Neural progenitor cell (in vitro differentiated cells): Measurements from ENCODE around the gene LSMEM2. TPM values are rescaled to one million over a fixed set of nuclear protein-coding genes. Genes with fewer than 3 reads are reported as not detected.

Experiments
- DNase-seq: peaks from one replicate; pipeline ENCODE4 v3.0.0-alpha.2; 2016; ENCODE audit warnings: low spot score
- H2AFZ ChIP-seq: fragments of 200-600 bp; sonication (generic); replicated peaks from 2 replicates; pipeline ENCODE4 v1.6.1; 2016; ENCODE audit warnings: antibody characterized with exemption
- H3F3A ChIP-seq: fragments of 200-600 bp; sonication (generic); 2 replicates; pipeline ENCODE4 v1.6.1; 2016; ENCODE audit warnings: antibody characterized with exemption, low read depth
- H3K27ac ChIP-seq: fragments of 200-600 bp; sonication (generic); 2 replicates; pipeline ENCODE4 v1.5.1; 2016; ENCODE audit warnings: mild to moderate bottlenecking
- H3K27me3 ChIP-seq: fragments of 200-600 bp; sonication (generic); 2 replicates; pipeline ENCODE4 v1.6.1; 2016; ENCODE audit warnings: mild to moderate bottlenecking, moderate library complexity
- H3K36me3 ChIP-seq: fragments of 200-600 bp; sonication (generic); 2 replicates; pipeline ENCODE4 v1.5.1; 2016
- H3K4me1 ChIP-seq: fragments of 200-600 bp; sonication (generic); 2 replicates; pipeline ENCODE4 v1.6.1; 2016; ENCODE audit warnings: mixed run types
- H3K4me2 ChIP-seq: fragments of 200-600 bp; sonication (generic); 2 replicates; pipeline ENCODE4 v1.6.1; 2016
- H3K4me3 ChIP-seq: fragments of 200-600 bp; sonication (generic); 2 replicates; pipeline ENCODE4 v1.5.1; 2016
- H3K79me2 ChIP-seq: fragments of 200-600 bp; sonication (generic); 2 replicates; pipeline ENCODE4 v1.6.1; 2016; ENCODE audit warnings: low read depth
- H3K9ac ChIP-seq: fragments of 200-600 bp; sonication (generic); 2 replicates; pipeline ENCODE4 v1.6.1; 2016
- H3K9me3 ChIP-seq: fragments of 200-600 bp; sonication (generic); 2 replicates; pipeline ENCODE4 v1.5.1; 2016; ENCODE audit warnings: low read depth
- H4K20me1 ChIP-seq: fragments of 200-600 bp; sonication (generic); 2 replicates; pipeline ENCODE4 v1.6.1; 2016; ENCODE audit warnings: low read depth
- H3K27ac Mint-ChIP-seq: 3 replicates; pipeline ENCODE4 v1.8.0; 2021; ENCODE audit warnings: mixed read lengths
- H3K27me3 Mint-ChIP-seq: 2 replicates; pipeline ENCODE4 v1.8.0; 2022; ENCODE audit warnings: low read depth, mild to moderate bottlenecking, inconsistent platforms, moderate library complexity, mixed read lengths; ENCODE audit not compliant: insufficient read depth
- H3K36me3 Mint-ChIP-seq: 3 replicates; pipeline ENCODE4 v1.8.0; 2021; ENCODE audit warnings: mixed read lengths
- H3K4me1 Mint-ChIP-seq: 3 replicates; pipeline ENCODE4 v1.8.0; 2021; ENCODE audit warnings: mixed read lengths
- H3K4me3 Mint-ChIP-seq: 3 replicates; pipeline ENCODE4 v1.8.0; 2021; ENCODE audit warnings: mild to moderate bottlenecking, moderate library complexity, mixed read lengths
- H3K9me3 Mint-ChIP-seq: 3 replicates; pipeline ENCODE4 v1.8.0; 2020; ENCODE audit warnings: mixed read lengths
- EZH2 ChIP-seq: fragments of 200-600 bp; sonication (generic); IDR thresholded peaks from 2 replicates; pipeline ENCODE4 v1.6.1; 2017; ENCODE audit warnings: antibody characterized with exemption, mild to moderate bottlenecking, moderate library complexity
- EZH2phosphoT487 ChIP-seq: fragments of 200-600 bp; sonication (generic); IDR thresholded peaks from 2 replicates; pipeline ENCODE4 v1.6.1; 2017; ENCODE audit warnings: antibody characterized with exemption
- total RNA-seq: library from RNA; depleted of rRNA; stranded (reverse); fragments of >200 nt; gene quantifications from 2 replicates; pipeline ENCODE4 v1.2.3, GENCODE V29; 2015; ENCODE audit warnings: low replicate concordance
- TF ChIP-seq, protein P1 (sequence below): fragments of 200-600 bp; sonication (generic); IDR thresholded peaks from 2 replicates; pipeline ENCODE4 v1.5.1; 2017; ENCODE audit warnings: antibody characterized with exemption, mild to moderate bottlenecking

LSMEM2 gene
- total RNA-seq, 1 donor from 2014 or later, result not detected

DNA sequence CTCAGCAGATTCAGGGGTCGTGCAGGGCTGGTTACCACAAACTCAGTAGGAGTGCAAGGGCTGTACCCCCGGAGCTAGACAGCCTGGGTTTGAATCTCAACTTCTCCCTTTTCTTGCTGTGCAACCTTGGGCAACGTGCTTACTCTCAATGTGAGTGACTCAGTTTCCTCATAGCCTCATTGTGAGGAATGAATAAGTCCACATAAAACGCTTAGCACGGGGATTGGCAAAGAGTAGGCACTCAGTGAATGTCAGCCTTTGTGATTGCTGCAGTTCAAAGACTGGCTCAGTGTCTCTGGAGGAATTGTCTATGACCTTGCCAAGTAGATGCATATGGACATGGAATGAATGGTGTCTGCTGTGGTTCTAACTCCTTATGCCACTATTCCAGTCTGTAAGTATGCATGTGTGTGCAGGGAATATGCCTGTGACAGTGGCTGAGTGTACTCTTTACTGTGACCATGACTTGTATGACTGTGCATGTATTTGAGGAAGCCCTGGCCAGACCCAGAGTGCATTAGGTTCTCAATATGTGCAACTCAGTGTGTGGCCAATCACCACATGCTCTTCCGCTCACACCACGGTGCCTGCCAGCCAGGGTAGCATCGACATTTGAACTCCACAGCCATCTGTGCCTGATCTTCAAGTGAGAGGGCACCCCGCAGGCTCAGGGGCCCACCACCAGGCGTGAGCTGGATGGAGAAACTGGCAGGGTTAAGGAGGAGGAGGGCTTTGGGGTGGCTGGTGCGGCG, 21.2 kb downstream of the LSMEM2 start:
- TF ChIP-seq, protein P1, sequence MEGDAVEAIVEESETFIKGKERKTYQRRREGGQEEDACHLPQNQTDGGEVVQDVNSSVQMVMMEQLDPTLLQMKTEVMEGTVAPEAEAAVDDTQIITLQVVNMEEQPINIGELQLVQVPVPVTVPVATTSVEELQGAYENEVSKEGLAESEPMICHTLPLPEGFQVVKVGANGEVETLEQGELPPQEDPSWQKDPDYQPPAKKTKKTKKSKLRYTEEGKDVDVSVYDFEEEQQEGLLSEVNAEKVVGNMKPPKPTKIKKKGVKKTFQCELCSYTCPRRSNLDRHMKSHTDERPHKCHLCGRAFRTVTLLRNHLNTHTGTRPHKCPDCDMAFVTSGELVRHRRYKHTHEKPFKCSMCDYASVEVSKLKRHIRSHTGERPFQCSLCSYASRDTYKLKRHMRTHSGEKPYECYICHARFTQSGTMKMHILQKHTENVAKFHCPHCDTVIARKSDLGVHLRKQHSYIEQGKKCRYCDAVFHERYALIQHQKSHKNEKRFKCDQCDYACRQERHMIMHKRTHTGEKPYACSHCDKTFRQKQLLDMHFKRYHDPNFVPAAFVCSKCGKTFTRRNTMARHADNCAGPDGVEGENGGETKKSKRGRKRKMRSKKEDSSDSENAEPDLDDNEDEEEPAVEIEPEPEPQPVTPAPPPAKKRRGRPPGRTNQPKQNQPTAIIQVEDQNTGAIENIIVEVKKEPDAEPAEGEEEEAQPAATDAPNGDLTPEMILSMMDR, result no peak
- no peak for TF ChIP-seq EZH2
- no peak for TF ChIP-seq EZH2phosphoT487
- H3K27ac ChIP-seq, result no peak overlapping the region
- no peak overlapping the region for H3K9ac ChIP-seq
- no peaks in the 10 kb centered on the region for H3K27me3 ChIP-seq
- H3K79me2 ChIP-seq, result no peaks in the 10 kb centered on the region
- peaks cover 5% of the 10 kb centered on the region for H3F3A ChIP-seq
- H3K36me3 ChIP-seq, result no peaks in the 10 kb centered on the region
- H3K4me1 ChIP-seq, result peaks cover 13% of the 10 kb centered on the region
- H3K27me3 Mint-ChIP-seq, result peaks cover 12% of the 10 kb centered on the region
- H2AFZ ChIP-seq, result peak overlapping the region; percentile 75
- H3K27ac Mint-ChIP-seq, result peak overlapping the region; percentile 76
- peak overlapping the region; percentile 85 for H3K4me2 ChIP-seq
- peaks cover 5% of the 10 kb centered on the region for H3K36me3 Mint-ChIP-seq
- H4K20me1 ChIP-seq, result peaks cover 6% of the 10 kb centered on the region
- peaks cover 25% of the 10 kb centered on the region for H3K4me1 Mint-ChIP-seq
- peak overlapping the region; percentile 96 for H3K4me3 Mint-ChIP-seq
- no peaks in the 10 kb centered on the region for H3K9me3 ChIP-seq
- DNase-seq, result no peak
- H3K9me3 Mint-ChIP-seq, result peaks cover 4% of the 10 kb centered on the region
- peak overlapping the region; percentile 91 for H3K4me3 ChIP-seq

DNA sequence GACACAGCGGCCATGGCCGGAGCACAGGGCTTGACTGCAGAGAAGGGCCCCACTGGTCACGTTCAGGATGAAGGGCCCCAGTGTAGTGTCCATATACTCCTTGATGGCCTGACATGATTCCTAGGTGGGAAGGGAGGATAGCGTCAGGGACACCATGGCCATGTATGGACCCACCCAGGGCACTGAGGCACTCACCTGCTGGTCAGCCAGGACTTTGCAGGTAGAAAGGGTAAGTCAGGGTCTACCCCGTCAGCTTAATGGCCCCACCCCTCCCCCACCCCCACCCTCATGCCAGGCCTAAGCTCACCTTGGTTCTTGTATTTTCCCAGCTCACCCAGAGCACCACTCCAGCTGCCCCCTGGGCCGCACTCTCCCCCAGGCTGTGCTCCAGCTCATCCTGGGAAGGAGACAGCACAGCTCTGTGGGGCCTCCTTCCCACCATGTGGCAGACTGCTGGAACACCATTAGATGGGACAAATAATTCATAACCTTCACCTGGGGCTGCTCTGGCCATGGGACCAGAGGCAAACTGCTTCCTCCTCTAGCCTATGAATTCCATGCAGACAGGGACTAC, 21.9 kb downstream of the LSMEM2 start:
- Histone ChIP-seq H3K27me3 (no peaks in the 10 kb centered on the region), H3K9ac (no peak overlapping the region), H3F3A (peaks cover 5% of the 10 kb centered on the region), H4K20me1 (peaks cover 6% of the 10 kb centered on the region), H3K4me1 (peaks cover 13% of the 10 kb centered on the region), H3K4me2 (no peak overlapping the region), H3K9me3 (no peaks in the 10 kb centered on the region), H3K4me3 (no peak overlapping the region), H2AFZ (no peak overlapping the region), H3K27ac (no peak overlapping the region), H3K79me2 (no peaks in the 10 kb centered on the region), H3K36me3 (no peaks in the 10 kb centered on the region)
- peaks cover 25% of the 10 kb centered on the region for H3K4me1 Mint-ChIP-seq
- DNase-seq, result peak; percentile 1
- peaks cover 14% of the 10 kb centered on the region for H3K27me3 Mint-ChIP-seq
- H3K27ac Mint-ChIP-seq, result peak overlapping the region; percentile 42
- H3K36me3 Mint-ChIP-seq, result peaks cover 5% of the 10 kb centered on the region
- H3K9me3 Mint-ChIP-seq, result peaks cover 6% of the 10 kb centered on the region
- H3K4me3 Mint-ChIP-seq, result peak overlapping the region; percentile 96
- TF ChIP-seq, protein P1, result no peak
- TF ChIP-seq EZH2phosphoT487 (no peak), EZH2 (no peak)

DNA sequence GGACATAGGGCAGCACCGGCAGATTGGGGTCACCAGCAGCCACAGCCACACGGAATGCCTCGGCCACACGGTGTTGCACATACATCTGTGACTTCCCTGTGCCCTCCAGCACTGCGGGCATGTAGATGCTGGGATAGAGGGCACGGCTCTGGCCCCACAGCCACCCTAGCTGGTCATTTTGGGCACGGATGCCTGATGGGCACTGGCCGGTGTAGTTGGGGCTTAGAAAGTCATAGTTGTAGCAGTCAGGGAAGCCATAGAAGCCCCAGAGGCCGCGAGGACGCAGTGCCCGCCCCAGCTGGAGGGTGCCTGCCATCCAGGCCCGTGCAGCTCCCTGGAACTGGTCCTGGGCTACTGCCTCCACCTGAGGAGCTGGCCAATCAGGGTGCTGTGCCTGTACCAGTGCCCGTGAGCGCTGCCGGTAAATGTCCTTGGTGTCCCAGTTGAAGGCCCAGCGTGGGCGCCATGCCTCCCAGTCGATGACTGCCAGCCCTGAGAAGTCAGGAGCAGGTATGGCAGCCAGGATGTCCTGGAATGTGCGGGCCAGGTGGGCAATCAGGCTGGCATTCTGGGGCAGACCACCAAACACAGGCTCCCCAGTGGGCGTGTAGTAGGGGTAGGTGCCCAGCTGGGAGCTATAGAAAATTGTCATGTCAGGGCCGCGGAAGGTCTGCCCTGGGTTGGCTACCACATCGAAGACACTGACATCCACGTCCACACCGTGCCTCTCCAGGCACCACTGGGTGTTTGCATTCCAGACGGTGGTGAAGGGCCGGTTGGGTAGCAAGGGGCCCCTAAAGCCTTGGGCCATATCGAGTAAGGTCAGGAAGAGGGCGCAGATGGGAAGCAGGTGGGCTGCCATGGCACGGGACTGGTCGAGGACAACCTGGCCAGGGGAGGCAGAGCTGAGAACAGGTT, 23.5 kb downstream of the LSMEM2 start:
- Mint-ChIP-seq H3K9me3 (peaks cover 14% of the 10 kb centered on the region), H3K27ac (no peak overlapping the region), H3K4me3 (no peak overlapping the region), H3K36me3 (peaks cover 3% of the 10 kb centered on the region), H3K4me1 (peaks cover 25% of the 10 kb centered on the region), H3K27me3 (peaks cover 10% of the 10 kb centered on the region)
- Histone ChIP-seq H3F3A (peaks cover 5% of the 10 kb centered on the region), H3K36me3 (no peaks in the 10 kb centered on the region), H2AFZ (no peak overlapping the region), H3K4me1 (peaks cover 13% of the 10 kb centered on the region), H3K79me2 (no peaks in the 10 kb centered on the region), H3K27ac (no peak overlapping the region), H3K9me3 (peaks cover 3% of the 10 kb centered on the region), H4K20me1 (peaks cover 6% of the 10 kb centered on the region), H3K4me3 (no peak overlapping the region), H3K27me3 (no peaks in the 10 kb centered on the region), H3K9ac (no peak overlapping the region), H3K4me2 (no peak overlapping the region)
- TF ChIP-seq EZH2phosphoT487 (no peak), EZH2 (no peak)
- TF ChIP-seq, protein P1, result no peak
- peak; percentile 1 for DNase-seq
